Cortex of kidney (tissue), 1 donor: ENCODE results near the gene CYP8B1.

ENCODE experiments used
- DNase-seq: peaks from one replicate; lab custom pipeline; 2025; lab: John Stamatoyannopoulos, UW

Gene CYP8B1

GRCh38 chr3:42875325-42876151 lies at the start of gene CYP8B1:
TSS of gene CYP8B1 (minus strand) at chr3:42875879. CDS start at chr3:42875816, 63 bp downstream.
- no peak for DNase-seq

DNA sequence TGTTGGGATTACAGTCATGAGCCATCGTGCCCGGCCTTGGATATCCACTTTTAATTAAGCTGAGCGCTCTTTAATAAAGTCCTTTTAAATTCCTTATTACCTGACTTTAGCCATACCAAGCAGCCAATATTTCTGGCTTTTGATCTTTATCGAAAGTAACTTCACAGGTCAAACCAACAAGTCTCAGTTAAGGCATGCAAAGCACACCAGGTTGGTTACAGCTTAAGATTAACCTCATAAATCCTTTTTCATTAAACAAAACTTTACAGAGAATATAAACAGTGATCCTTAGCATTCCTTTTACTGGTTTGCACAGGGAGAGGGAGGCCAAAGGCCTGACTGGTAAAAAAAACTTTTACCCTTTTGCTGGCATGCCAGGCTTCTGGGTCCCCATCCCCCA lies 47.9 kb upstream of the CYP8B1 start:
- DNase-seq = no peak

DNA sequence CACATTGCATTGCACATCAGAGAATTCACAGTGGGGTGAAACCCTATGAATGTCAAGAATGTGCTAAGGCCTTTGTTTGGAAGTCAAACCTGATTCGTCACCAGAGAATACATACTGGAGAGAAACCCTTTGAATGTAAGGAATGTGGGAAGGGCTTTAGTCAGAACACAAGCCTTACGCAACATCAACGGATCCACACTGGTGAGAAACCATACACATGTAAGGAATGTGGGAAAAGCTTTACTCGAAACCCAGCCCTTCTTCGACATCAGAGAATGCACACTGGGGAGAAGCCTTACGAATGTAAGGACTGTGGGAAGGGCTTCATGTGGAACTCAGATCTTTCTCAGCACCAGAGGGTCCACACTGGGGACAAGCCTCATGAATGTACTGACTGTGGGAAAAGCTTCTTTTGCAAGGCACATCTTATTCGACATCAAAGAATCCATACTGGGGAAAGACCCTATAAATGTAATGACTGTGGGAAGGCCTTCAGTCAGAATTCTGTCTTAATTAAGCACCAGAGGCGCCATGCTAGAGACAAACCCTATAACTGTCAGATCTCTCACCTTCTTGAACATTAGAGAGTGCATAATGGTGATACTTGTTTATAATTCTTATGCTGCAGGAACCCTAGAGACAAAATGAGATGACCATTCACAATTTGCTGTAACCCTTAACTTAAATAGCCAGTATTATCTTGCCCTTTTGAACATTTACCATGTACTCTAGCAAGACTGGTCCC lies 39.3 kb upstream of the CYP8B1 start:
- DNase-seq = no peak

DNA sequence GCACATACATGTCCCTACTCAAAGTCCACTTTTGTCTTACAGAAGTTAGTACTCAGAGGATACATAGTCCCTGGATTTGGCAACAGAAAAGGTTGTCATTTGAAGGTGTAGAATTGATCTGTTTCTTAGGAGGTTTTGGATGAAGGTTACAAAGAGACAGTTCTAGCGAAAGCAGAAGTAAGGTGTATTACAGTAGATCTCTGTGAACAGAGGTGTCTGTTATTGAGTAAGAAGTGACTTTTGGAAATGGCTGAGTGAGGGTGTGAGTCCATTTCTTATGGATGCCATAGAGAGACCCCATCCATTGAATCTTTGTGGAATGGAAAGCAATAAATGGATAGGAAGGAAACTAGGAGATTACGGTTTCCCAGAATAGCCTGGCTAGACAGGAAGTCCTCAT lies 35.9 kb upstream of the CYP8B1 start:
- no peak for DNase-seq

DNA sequence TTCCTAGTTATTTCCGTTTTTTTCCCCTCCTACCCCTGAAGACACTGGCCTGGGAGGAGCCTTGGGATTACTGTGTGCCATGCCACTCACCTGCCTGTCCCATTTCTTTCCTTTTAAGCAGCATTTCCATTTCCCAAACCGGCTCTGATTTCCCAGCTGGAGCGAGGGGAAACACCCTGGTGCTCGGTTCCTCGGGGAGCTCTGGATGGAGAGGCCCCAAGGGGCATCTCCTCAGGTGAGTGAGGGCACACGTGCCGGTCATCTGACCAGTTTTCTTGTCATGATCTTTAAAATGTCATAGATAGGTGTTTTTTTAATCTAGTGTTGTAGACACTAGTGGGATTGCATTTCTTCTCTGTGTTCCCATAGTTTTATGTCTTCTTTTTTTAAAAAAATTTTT lies 33.0 kb upstream of the CYP8B1 start:
- no peak for DNase-seq

DNA sequence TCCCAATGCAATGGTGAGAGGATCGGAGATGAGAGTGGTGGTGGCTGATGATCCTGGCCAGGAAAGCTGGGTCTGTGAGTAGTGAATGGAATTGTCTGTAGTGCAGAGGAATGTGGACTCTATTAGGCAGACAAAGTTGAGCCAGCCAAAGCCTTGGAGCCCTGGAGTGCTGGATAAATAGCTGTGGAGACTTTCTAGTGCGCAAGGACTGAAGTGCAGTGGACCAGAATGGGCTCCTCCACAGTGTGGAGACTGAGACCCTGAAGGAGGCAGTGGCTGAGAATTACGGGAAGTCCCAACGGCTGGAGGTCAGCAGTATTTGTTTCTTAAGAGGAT lies 31.1 kb upstream of the CYP8B1 start:
- no peak for DNase-seq

DNA sequence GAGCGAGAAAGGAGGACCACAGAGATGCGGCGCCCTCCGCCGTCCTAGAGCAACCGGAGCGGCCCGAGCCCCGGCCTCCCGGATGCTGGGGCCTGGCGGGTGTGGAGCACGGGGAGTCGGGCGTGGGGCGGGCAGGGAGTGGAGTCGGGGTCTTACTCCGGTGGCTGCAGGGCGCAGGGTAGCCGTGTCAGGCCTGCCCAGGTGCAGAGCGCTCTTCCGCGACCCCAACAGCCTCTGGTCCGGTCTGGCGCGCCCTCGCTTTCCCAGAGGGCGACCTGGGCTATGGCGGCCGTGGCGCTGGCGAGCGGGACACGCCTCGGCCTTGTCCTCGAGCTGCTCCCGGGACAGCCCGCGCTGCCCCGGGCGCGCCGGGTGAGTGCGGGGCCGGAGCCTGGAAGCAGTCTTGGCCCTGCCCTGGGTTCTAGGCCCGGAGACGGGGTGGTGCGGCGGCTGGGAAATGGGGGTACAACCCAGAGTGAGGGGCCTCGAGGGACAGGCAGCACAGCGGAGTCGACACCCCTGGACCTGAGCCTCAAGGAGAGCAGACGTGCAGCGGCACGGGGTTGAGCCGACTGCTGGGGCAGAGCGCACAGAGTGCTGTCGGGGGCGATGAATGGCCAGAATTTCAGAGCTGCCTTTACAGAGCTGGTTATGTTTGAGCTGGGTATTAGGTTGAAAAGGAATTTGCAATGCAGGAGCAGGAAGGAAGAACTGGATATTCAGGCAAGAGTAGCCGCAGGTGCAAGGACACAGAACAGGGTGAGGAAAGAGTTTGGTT lies 30.6 kb upstream of the CYP8B1 start, which contains the start of gene ZNF662:
Gene ZNF662 (plus strand): TSS at position 73 of the 778 bp plus-strand sequence. CDS start 1,973 bp downstream, outside the sequence.
- no peak for DNase-seq

DNA sequence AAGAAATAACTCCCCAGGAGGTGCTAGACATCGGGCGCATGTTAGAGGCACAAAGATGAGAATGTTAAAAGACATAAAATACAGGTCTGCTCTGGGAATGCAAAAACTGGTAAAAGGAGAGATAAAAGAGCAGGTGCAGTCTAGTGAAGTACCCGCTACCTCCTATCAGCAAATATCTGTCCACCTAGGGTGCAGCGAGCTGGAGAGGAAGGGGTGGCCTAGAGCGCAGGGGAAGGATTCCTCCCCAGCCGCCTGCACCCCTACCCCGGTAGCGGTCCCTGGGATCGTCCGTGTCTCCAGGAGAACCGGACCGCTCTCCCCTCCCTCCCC lies 30.0 kb upstream of the CYP8B1 start:
- DNase-seq = no peak

- no peak for DNase-seq
Observed at GRCh38 chr3:42904076-42904475, 28.4 kb upstream of the CYP8B1 start.

DNA sequence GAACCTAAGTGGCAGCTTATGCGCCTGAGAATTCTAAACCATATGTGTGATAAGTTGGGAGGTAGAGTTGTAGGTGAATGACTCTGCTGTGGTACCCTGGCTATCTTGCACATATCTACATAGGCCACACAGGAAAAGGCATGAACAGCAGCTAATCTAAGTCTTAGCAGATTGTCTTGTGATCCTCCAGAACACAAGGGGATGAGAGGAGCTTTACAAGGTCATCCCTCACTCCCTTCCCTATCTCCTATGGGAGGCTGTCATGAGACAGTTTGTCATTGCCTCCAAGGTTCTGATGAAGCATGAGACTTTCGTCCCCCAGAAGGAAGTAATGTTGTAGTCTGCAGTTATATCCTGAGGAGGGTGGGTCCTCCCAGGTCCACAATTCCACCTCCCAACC lies 26.6 kb upstream of the CYP8B1 start:
- no peak for DNase-seq

DNA sequence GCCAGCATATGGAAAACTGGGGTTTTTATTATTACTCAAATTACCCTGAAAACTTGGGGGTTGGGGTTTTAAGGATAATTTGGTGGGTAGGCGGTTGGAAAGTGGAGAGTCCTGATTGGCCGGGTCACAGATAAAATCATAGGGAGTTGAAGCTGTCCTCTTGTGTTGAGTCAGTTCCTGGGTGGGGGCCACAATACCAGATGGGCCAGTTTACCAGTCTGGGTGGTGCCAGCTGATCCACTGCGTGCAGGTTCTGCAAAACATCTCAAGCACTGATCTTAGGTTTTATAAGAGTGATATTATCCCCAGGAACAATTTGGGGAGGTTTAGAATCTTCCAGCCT lies 25.4 kb upstream of the CYP8B1 start:
- DNase-seq = no peak

GRCh38 chr3:42900226-42901072 lies 24.8 kb upstream of the CYP8B1 start:
- no peak for DNase-seq

GRCh38 chr3:42898896-42899675 lies 23.4 kb upstream of the CYP8B1 start:
- no peak for DNase-seq

- no peak for DNase-seq
Observed at GRCh38 chr3:42895580-42895868, 19.8 kb upstream of the CYP8B1 start.

DNA sequence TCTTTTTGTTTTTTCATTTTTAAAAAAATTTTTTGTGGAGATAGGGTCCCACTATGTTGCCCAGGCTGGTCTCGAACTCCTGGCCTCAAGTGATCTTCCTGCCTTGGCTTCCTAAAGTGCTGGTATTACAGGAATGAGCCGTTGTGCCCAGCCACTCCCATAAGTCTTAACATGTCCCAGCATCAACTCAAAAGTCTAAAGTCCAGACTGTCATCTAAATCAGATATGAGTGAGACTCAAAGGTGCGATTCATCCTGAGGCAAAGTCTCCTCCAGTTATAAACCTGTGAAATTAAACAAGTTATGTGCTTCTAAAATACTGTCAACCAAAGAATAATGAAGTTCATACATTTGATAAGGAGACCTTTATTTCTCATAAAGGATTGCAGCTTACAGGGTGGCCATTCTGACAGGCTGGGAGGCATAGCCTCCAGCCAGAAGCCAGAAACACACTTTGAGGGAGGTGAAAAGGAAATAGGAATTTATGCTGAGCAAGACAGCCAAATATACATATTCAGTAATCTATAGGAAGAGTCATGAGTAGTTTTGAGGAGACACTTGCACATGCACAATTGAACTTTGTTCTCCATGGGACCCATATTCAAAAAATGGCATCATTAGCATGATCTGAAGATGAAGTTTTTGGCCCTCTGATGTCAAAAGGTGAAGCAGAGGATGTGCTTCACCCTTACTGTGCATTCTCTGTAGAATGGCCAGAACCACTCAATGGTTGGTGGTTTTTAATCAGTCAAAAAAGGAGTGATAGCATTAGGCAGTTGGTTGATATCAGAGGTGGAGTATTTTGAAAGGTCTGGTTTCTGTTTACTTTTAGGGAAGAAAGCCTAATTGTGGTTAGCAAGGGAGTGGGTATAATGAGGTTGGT lies 19.3 kb upstream of the CYP8B1 start:
- no peak for DNase-seq

DNA sequence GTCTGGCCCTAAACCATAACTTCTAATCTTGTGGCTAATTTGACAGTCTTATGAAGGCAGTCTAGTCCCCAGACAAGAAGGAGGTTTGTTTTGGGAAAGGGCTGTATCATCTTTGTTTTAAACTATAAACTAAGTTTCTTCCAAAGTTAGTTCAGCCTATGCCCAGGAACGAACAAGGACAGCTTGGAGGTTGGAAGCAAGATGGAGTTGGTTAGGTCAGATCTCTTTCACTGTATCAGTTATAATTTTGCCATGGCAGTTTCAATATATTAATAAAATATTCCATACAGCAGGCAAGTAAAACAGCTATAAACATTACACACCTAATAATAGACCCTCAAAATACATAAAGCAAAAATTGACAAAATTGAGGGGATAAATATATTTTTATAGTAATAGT lies 17.1 kb upstream of the CYP8B1 start:
- DNase-seq = no peak

GRCh38 chr3:42892169-42892568 lies 16.5 kb upstream of the CYP8B1 start:
- DNase-seq = no peak

GRCh38 chr3:42891042-42891441 lies 15.4 kb upstream of the CYP8B1 start:
- no peak for DNase-seq

DNA sequence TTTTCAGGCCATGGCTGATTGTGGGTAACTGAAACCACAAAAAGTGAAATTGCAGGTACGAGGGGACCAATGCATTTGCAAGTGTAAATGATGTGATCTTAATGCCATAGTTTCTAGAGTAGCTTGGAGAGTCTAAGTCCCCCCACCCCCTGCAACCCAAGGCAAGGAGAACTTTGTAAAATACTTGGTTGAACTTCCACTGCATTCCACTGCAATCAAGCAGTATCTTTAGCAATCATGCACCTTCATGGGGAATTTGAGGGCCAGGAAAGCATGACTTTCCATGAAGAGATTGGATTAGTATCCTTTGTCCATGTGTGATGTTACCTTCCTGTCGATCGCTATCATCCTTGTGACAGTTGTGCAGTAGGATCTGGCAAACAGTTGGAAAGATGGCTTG lies 11.4 kb upstream of the CYP8B1 start:
- no peak for DNase-seq

GRCh38 chr3:42886294-42886822 lies 10.7 kb upstream of the CYP8B1 start:
- no peak for DNase-seq
